Measurements from ENCODE around the gene ZNF768.
A peak's percentile ranks its signal among the peaks of the same experiment; 100 is the strongest.
"Not testable (repeated sequence)": the region's sequence is repeated elsewhere in the genome, so short reads cannot be mapped to it uniquely, and the experiment has no call there.

ZNF768 gene

GRCh38 chr16:30552956-30553355 lies 26.6 kb upstream of the ZNF768 start:
- no peaks in the 10 kb centered on the region for H3K27me3 ChIP-seq (ENCODE audit: control insufficient read depth, insufficient read depth, low read length)
- H3K4me1 ChIP-seq (ENCODE audit: control insufficient read depth, insufficient read depth, low read length), result peaks cover 43% of the 10 kb centered on the region
- peaks cover 8% of the 10 kb centered on the region for H3K36me3 ChIP-seq (ENCODE audit: control insufficient read depth, insufficient read depth, low read length)
- no peaks in the 10 kb centered on the region for H3K9me3 ChIP-seq (ENCODE audit: control insufficient read depth, low read length)
- no peak overlapping the region for H3K9ac ChIP-seq (ENCODE audit: low read length)
- no peak overlapping the region for H3K4me3 ChIP-seq (ENCODE audit: low read length)

GRCh38 chr16:30551781-30552180 lies 25.4 kb upstream of the ZNF768 start:
- H3K4me1 ChIP-seq (ENCODE audit: control insufficient read depth, insufficient read depth, low read length), result peaks cover 41% of the 10 kb centered on the region

GRCh38 chr16:30548416-30549253 lies 22.3 kb upstream of the ZNF768 start:
- no peak overlapping the region for H3K4me3 ChIP-seq (ENCODE audit: low read length)
- peaks cover 20% of the 10 kb centered on the region for H3K4me1 ChIP-seq (ENCODE audit: control insufficient read depth, insufficient read depth, low read length)
- no peaks in the 10 kb centered on the region for H3K27me3 ChIP-seq (ENCODE audit: control insufficient read depth, insufficient read depth, low read length)
- H3K36me3 ChIP-seq (ENCODE audit: control insufficient read depth, insufficient read depth, low read length), result peaks cover 5% of the 10 kb centered on the region
- H3K9ac ChIP-seq (ENCODE audit: low read length), result no peak overlapping the region
- no peaks in the 10 kb centered on the region for H3K9me3 ChIP-seq (ENCODE audit: control insufficient read depth, low read length)

More at GRCh38 chr16:30551781-30552180, 25.4 kb upstream of the ZNF768 start:
- Histone ChIP-seq H3K27me3 (ENCODE audit: control insufficient read depth, insufficient read depth, low read length) (no peaks in the 10 kb centered on the region), H3K9ac (ENCODE audit: low read length) (no peak overlapping the region), H3K9me3 (ENCODE audit: control insufficient read depth, low read length) (no peaks in the 10 kb centered on the region), H3K4me3 (ENCODE audit: low read length) (no peak overlapping the region), H3K36me3 (ENCODE audit: control insufficient read depth, insufficient read depth, low read length) (peaks cover 8% of the 10 kb centered on the region)

DNA sequence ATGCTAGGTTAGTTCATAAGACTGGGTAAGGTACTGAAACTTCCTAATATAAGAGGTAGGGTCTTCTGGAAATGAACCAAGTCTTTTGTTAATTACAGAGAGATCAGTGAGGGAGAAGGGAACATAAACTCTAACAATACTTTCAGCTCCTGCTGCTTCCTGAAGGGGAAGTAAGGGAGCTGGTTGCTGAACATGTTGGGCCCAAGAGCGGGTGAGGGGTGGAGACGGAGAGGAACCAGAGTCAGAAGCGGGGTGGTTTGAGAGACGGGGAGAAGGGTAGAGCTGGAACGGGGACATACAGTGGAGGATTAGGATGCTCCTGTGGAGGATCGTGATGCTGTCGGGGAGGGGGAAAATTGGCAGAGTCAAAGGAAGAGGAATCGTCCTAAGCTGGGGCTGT lies 19.7 kb upstream of the ZNF768 start:
- H3K4me3 ChIP-seq (ENCODE audit: low read length), result no peak overlapping the region
- no peaks in the 10 kb centered on the region for H3K9me3 ChIP-seq (ENCODE audit: control insufficient read depth, low read length)
- H3K27me3 ChIP-seq (ENCODE audit: control insufficient read depth, insufficient read depth, low read length), result no peaks in the 10 kb centered on the region
- H3K36me3 ChIP-seq (ENCODE audit: control insufficient read depth, insufficient read depth, low read length), result no peaks in the 10 kb centered on the region
- H3K9ac ChIP-seq (ENCODE audit: low read length), result no peak overlapping the region
- peaks cover 20% of the 10 kb centered on the region for H3K4me1 ChIP-seq (ENCODE audit: control insufficient read depth, insufficient read depth, low read length)

DNA sequence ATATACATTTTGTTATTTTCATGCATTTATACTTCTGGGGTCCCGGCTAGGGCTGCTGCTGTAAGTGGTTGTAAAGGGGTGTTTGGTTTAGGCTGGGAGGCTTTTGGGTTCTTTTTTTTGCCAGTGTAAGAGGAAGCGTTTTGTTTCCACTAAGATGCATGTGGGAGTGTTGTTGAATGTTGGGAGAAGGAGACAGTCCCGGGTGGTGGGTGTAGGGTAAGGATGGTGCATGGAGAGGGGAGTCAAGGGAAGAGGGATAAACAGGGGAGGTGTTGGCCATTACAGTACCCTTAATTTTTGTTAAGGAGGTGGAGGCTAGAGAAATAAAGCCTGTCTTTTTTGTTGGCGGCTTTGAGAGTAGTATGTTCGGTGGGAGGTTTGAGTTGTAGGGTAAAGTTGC lies 16.7 kb upstream of the ZNF768 start:
- H3K27me3 ChIP-seq (ENCODE audit: control insufficient read depth, insufficient read depth, low read length), result no peaks in the 10 kb centered on the region
- no peaks in the 10 kb centered on the region for H3K9me3 ChIP-seq (ENCODE audit: control insufficient read depth, low read length)
- peaks cover 27% of the 10 kb centered on the region for H3K4me1 ChIP-seq (ENCODE audit: control insufficient read depth, insufficient read depth, low read length)
- no peaks in the 10 kb centered on the region for H3K36me3 ChIP-seq (ENCODE audit: control insufficient read depth, insufficient read depth, low read length)
- no peak overlapping the region for H3K9ac ChIP-seq (ENCODE audit: low read length)
- no peak overlapping the region for H3K4me3 ChIP-seq (ENCODE audit: low read length)

DNA sequence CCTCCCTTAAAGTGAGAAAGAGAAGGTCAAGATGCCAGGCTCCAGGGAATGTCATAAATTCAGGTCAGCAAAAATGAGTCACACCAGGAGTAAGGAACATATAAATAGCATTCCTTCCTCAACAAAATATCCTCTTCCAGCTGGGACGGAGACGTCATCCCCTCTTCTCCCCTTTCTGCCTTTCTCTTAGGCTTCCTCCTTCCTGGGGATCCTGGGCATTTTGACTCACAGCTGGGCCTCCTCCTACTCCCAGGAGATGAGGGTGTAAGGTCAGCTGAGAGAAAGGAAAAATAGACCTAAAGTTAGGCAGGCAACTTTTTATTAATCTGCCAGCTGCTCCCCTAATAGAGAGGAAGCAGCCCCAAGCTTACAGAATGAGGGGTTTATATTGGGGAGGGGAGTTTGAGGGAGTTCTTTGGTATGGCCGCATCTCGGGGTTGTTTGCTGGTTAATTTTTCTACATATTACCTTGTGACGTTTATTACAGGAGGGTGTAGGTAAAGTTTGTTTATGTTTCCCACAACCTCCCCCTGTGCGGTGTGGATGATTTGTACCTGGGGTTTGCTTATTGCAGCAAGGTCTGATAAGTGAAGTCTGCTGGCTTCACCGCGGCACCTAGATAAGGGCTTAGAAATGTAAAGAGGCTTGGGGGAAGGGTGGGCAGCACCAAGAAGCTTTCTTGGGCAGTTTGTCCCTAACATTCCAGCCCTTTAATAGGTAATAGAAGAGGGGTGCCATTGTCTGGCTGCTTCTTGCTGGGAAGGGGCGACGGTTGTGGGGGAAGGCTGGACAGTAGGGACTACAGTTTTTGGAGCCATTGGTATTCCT lies 15.3 kb upstream of the ZNF768 start:
- peak overlapping the region; percentile 32 for H3K9ac ChIP-seq (ENCODE audit: low read length)

DNA sequence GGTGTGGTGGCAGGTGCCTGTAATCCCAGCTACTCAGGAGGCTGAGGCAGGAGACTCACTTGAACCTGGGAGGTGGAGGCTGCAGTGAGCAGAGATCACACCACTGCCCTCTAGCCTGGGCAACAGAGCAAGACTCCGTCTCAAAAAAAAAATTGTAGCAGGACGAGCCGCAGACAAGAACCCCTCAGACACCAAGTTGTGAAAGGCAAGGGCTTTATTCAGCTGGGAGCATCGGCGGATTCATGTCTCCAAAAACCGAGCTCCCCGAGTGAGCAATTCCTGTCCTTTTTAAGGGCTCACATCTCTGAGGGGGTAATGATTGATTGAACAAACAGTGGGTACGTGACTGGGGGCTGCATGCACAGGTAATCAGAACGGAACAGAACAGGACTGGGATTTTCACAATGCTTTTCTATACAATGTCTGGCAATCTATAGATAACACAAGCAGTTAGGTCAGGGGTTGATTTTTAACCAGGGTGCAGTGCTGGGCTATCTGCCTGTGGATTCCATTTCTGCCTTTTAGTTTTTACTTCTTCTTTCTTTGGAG lies 14.6 kb upstream of the ZNF768 start:
- peak overlapping the region; percentile 32 for H3K9ac ChIP-seq (ENCODE audit: low read length)
- not testable (repeated sequence) for H3K4me3 ChIP-seq (ENCODE audit: low read length); H3K9me3 ChIP-seq (ENCODE audit: control insufficient read depth, low read length); H3K27me3 ChIP-seq (ENCODE audit: control insufficient read depth, insufficient read depth, low read length); H3K36me3 ChIP-seq (ENCODE audit: control insufficient read depth, insufficient read depth, low read length)
- peaks cover 28% of the 10 kb centered on the region for H3K4me1 ChIP-seq (ENCODE audit: control insufficient read depth, insufficient read depth, low read length)

More for the DNA sequence above, 15.3 kb upstream of the ZNF768 start:
- Histone ChIP-seq H3K9me3 (ENCODE audit: control insufficient read depth, low read length) (no peaks in the 10 kb centered on the region), H3K27me3 (ENCODE audit: control insufficient read depth, insufficient read depth, low read length) (no peaks in the 10 kb centered on the region), H3K4me1 (ENCODE audit: control insufficient read depth, insufficient read depth, low read length) (peaks cover 23% of the 10 kb centered on the region), H3K36me3 (ENCODE audit: control insufficient read depth, insufficient read depth, low read length) (no peaks in the 10 kb centered on the region), H3K4me3 (ENCODE audit: low read length) (no peak overlapping the region)

DNA sequence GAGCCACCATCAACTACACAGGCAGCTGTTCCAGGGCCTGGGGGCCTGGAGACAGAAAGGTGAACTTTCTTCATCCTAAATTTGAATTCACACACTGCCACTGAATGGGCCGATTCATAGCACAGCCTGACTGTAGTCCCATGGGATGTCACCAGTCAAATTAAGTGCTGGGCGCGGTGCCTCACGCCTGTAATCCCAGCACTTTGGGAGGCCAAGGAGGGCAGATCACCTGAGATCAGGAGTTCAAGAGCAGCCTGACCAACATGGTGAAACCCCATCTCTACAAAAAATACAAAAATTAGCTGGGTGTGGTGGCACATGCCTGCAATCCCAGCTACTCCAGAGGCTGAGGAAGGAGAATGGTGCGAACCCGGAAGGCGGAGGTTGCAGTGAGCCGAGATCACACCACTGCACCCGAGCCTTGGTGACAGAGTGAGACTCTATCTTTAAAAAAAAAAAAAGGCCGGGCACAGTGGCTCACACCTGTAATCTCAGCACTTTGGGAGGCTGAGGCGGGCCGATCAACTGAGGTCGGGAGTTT lies 13.7 kb upstream of the ZNF768 start:
- H3K9me3 ChIP-seq (ENCODE audit: control insufficient read depth, low read length); H3K36me3 ChIP-seq (ENCODE audit: control insufficient read depth, insufficient read depth, low read length); H3K4me3 ChIP-seq (ENCODE audit: low read length); H3K27me3 ChIP-seq (ENCODE audit: control insufficient read depth, insufficient read depth, low read length): not testable (repeated sequence)
- Histone ChIP-seq H3K9ac (ENCODE audit: low read length) (peak overlapping the region; percentile 28), H3K4me1 (ENCODE audit: control insufficient read depth, insufficient read depth, low read length) (peaks cover 36% of the 10 kb centered on the region)

- peaks cover 36% of the 10 kb centered on the region for H3K4me1 ChIP-seq (ENCODE audit: control insufficient read depth, insufficient read depth, low read length)
- no peaks in the 10 kb centered on the region for H3K9me3 ChIP-seq (ENCODE audit: control insufficient read depth, low read length)
- no peak overlapping the region for H3K4me3 ChIP-seq (ENCODE audit: low read length)
- no peaks in the 10 kb centered on the region for H3K36me3 ChIP-seq (ENCODE audit: control insufficient read depth, insufficient read depth, low read length)
- no peaks in the 10 kb centered on the region for H3K27me3 ChIP-seq (ENCODE audit: control insufficient read depth, insufficient read depth, low read length)
- peak overlapping the region; percentile 28 for H3K9ac ChIP-seq (ENCODE audit: low read length)
These were observed 12.9 kb upstream of the ZNF768 start for GRCh38 chr16:30539000-30539964.

- not testable (repeated sequence) for H3K36me3 ChIP-seq (ENCODE audit: control insufficient read depth, insufficient read depth, low read length); H3K4me3 ChIP-seq (ENCODE audit: low read length); H3K27me3 ChIP-seq (ENCODE audit: control insufficient read depth, insufficient read depth, low read length); H3K9me3 ChIP-seq (ENCODE audit: control insufficient read depth, low read length)
- Histone ChIP-seq H3K9ac (ENCODE audit: low read length) (peak overlapping the region; percentile 97), H3K4me1 (ENCODE audit: control insufficient read depth, insufficient read depth, low read length) (peaks cover 40% of the 10 kb centered on the region)
These were observed 10.1 kb upstream of the ZNF768 start for GRCh38 chr16:30536391-30537024.

DNA sequence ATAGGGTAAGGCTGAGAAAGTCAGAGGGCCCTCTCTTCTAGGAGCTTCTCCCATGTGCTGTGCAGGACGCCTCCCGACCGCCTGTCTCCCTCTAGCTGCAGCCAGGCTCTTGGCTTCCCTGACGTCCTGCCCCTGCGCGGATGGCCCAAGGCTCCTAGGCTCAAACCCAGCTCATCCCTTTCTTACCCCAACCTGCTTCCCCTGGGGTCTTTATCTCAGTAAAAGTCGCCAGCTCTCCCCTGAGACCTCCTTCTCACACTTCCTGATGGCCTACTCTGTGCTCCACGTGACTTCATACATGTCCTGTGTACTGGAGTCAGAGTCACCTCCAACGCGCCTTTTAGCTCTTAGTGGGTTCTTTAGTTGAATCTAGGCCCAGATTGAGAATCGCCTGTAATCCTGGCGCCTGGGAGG lies 9.4 kb upstream of the ZNF768 start:
- Histone ChIP-seq H3K4me1 (ENCODE audit: control insufficient read depth, insufficient read depth, low read length) (peaks cover 33% of the 10 kb centered on the region), H3K27me3 (ENCODE audit: control insufficient read depth, insufficient read depth, low read length) (no peaks in the 10 kb centered on the region), H3K9ac (ENCODE audit: low read length) (peak overlapping the region; percentile 97), H3K36me3 (ENCODE audit: control insufficient read depth, insufficient read depth, low read length) (no peaks in the 10 kb centered on the region), H3K9me3 (ENCODE audit: control insufficient read depth, low read length) (no peaks in the 10 kb centered on the region), H3K4me3 (ENCODE audit: low read length) (peak overlapping the region; percentile 87)

Data from mucosa of stomach (tissue), 1 donor.